ENCODE results near the gene NTSR2.

Gene NTSR2

DNA sequence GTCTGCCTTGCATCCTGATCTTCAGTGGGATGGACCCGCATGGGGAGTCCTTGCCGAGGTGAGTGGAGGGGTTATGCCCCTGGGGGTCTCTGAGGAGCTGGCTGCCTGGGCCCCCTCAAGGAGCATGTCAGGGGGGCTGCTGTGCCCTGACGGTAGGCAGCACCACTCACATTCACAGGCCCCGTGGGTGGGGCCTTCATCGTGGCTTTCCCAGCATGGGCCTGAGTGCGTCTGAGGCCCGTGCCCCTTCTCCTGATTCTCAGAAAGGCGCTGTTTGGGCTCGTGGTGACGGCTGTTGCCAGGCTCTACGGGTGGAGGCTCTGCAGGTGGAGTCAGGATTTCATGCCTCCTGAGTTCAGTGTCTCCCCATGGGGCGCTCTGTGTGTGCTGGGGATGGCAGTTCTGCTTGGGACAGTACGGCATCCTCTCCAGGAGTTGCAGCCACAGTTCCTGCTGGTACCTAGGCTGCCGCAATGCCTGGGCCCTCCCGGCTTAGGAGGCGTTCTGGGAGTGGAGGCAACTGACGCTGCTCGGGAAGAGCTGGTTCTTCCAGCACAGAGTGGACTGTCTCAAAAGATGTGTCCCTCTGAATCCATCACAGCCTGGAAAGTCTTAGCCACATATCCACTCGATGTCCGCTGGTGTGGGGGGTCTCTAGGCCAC, 57.3 kb downstream of the NTSR2 start:
- TF ChIP-seq CTCF (IDR thresholded peaks at IDR 0.05; ENCODE audit: low read depth, low read length, missing control alignments) = no peak
- no peak overlapping the region for H3K4me3 ChIP-seq (ENCODE audit: low read depth, low read length)
- no peak for DNase-seq (ENCODE audit: low read depth)

GRCh38 chr2:11611251-11611650, 58.7 kb downstream of the NTSR2 start:
- H3K4me3 ChIP-seq (ENCODE audit: low read depth, low read length) = no peak overlapping the region
- TF ChIP-seq CTCF (IDR thresholded peaks at IDR 0.05; ENCODE audit: low read depth, low read length, missing control alignments) = no peak
- no peak for DNase-seq (ENCODE audit: low read depth)

DNA sequence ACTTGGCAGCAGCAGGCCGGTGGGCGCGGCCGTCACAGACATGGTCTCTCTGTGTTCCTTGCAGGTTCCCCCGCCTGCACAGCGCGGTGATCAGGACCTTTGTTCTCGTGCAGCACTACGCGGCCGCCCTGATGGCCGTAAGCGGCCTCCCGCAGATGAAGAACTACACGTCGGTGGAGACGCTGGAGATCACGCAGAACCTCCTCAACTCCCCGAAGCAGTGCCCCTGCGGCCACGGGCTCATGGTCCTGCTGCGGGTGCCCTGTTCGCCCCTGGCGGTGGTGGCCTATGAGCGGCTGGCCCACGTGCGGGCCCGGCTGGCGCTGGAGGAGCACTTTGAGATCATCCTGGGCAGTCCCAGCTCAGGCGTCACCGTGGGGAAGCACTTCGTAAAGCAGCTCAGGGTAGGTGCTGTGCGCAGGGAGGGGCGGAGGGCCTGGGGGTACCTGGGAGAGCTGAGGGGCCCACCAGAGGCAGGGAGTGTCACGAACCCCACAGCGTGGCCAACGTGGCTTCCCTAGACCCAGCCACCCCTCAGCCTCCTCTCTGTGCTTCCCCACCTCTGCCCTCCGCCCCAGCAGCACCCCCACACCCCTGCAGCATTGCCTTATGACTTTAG, 59.3 kb downstream of the NTSR2 start:
- H3K4me3 ChIP-seq (ENCODE audit: low read depth, low read length) = no peak overlapping the region
- no peak for DNase-seq (ENCODE audit: low read depth)
- TF ChIP-seq CTCF (IDR thresholded peaks at IDR 0.05; ENCODE audit: low read depth, low read length, missing control alignments) = no peak
